HFFc6 (cell line): ENCODE data around the gene TSSK2. TPM values are rescaled to one million over a fixed set of nuclear protein-coding genes. Genes with fewer than 3 reads are reported as not detected.

Experiments
- DNase-seq: peaks from one replicate; pipeline ENCODE4 v3.0.0-alpha.2; 2018
- H3K27ac Mint-ChIP-seq: 2 replicates; pipeline ENCODE4 v1.8.0; 2020; ENCODE audit warnings: mild to moderate bottlenecking, mixed read lengths
- H3K27me3 Mint-ChIP-seq: 2 replicates; pipeline ENCODE4 v1.8.0; 2021; ENCODE audit warnings: mild to moderate bottlenecking, moderate library complexity, mixed read lengths; ENCODE audit not compliant: insufficient read depth
- H3K36me3 Mint-ChIP-seq: 2 replicates; pipeline ENCODE4 v1.8.0; 2021; ENCODE audit warnings: low read depth, mixed read lengths
- H3K4me1 Mint-ChIP-seq: 2 replicates; pipeline ENCODE4 v1.8.0; 2020; ENCODE audit warnings: low read depth, mixed read lengths
- H3K4me3 Mint-ChIP-seq: 2 replicates; pipeline ENCODE4 v1.8.0; 2020; ENCODE audit warnings: mild to moderate bottlenecking, moderate library complexity, mixed read lengths
- H3K9me3 Mint-ChIP-seq: 2 replicates; pipeline ENCODE4 v1.8.0; 2020; ENCODE audit warnings: mild to moderate bottlenecking, mixed read lengths
- CTCF ChIP-seq: fragments of 200-600 bp; sonication (generic); IDR thresholded peaks from 2 replicates; pipeline ENCODE4 v1.5.0; 2021; ENCODE audit warnings: antibody characterized with exemption, mild to moderate bottlenecking
- total RNA-seq, 6 experiments: library from RNA; stranded (reverse); fragmentation: NEBNext Ultra II Directional; extraction: Animal tissue kit (Norgen Biotek cat#: 25700); gene quantifications; 2 replicates in 1 of 6; 3 replicates in 5 of 6; pipeline ENCODE4 v1.2.3, GENCODE V29; 2021

Gene TSSK2
- total RNA-seq, 6 experiments from 2014 or later: not detected

GRCh38 chr22:19098157-19098556 lies 33.0 kb upstream of the TSSK2 start:
- H3K9me3 Mint-ChIP-seq: no peaks in the 10 kb centered on the region
- no peaks in the 10 kb centered on the region; the same call in 1 of the 2 replicates for H3K36me3 Mint-ChIP-seq
- H3K27ac Mint-ChIP-seq: peak overlapping the region; percentile 27; the same call in 1 of the 2 replicates
- H3K4me3 Mint-ChIP-seq: no peak overlapping the region
- no peak for TF ChIP-seq CTCF
- no peaks in the 10 kb centered on the region; the same call in 1 of the 2 replicates for H3K27me3 Mint-ChIP-seq
- DNase-seq: no peak
- H3K4me1 Mint-ChIP-seq: peaks cover 11% of the 10 kb centered on the region

GRCh38 chr22:19103880-19104821 lies 27.0 kb upstream of the TSSK2 start:
- no peaks in the 10 kb centered on the region for H3K9me3 Mint-ChIP-seq
- no peaks in the 10 kb centered on the region; the same call in 1 of the 2 replicates for H3K27me3 Mint-ChIP-seq
- H3K36me3 Mint-ChIP-seq: no peaks in the 10 kb centered on the region; the same call in 1 of the 2 replicates
- H3K27ac Mint-ChIP-seq: peak overlapping the region; percentile 56; the same call in 1 of the 2 replicates
- H3K4me3 Mint-ChIP-seq: no peak overlapping the region
- peaks cover 31% of the 10 kb centered on the region for H3K4me1 Mint-ChIP-seq
- DNase-seq: no peak
- TF ChIP-seq CTCF: no peak

- no peak overlapping the region for H3K27ac Mint-ChIP-seq
- H3K36me3 Mint-ChIP-seq: no peaks in the 10 kb centered on the region; the same call in 1 of the 2 replicates
- H3K4me3 Mint-ChIP-seq: no peak overlapping the region
- no peaks in the 10 kb centered on the region for H3K9me3 Mint-ChIP-seq
- H3K27me3 Mint-ChIP-seq: no peaks in the 10 kb centered on the region; the same call in 1 of the 2 replicates
- peaks cover 37% of the 10 kb centered on the region for H3K4me1 Mint-ChIP-seq
- DNase-seq: no peak
- no peak for TF ChIP-seq CTCF
Measured at GRCh38 chr22:19105456-19105855, 25.7 kb upstream of the TSSK2 start.

- peak; percentile 47 for TF ChIP-seq CTCF
- H3K9me3 Mint-ChIP-seq: no peaks in the 10 kb centered on the region
- peaks cover 38% of the 10 kb centered on the region for H3K4me1 Mint-ChIP-seq
- no peaks in the 10 kb centered on the region; the same call in 1 of the 2 replicates for H3K27me3 Mint-ChIP-seq
- DNase-seq: no peak
- H3K36me3 Mint-ChIP-seq: no peaks in the 10 kb centered on the region; the same call in 1 of the 2 replicates
- H3K27ac Mint-ChIP-seq: no peak overlapping the region
- no peak overlapping the region for H3K4me3 Mint-ChIP-seq
Measured at GRCh38 chr22:19105867-19106802, 25.0 kb upstream of the TSSK2 start.
